Stimulated activated CD8-positive, alpha-beta memory T cell treated with anti-CD3 and anti-CD28 coated beads, Interleukin-7, amount 100 ng/mL, for 1 hour (primary cell): ENCODE results near the gene LZTR1.

ENCODE experiments used
- DNase-seq, 2 donors: peaks; one replicate each; pipeline ENCODE4 v3.0.0-alpha.2; 2020; ENCODE audit warnings: low read depth in 2 of 2

The LZTR1 gene

GRCh38 chr22:20951151-20951931, 30.8 kb upstream of the LZTR1 start:
- no peak for DNase-seq

- no peak for DNase-seq
Measured at GRCh38 chr22:20951932-20952380, 30.1 kb upstream of the LZTR1 start.

DNA sequence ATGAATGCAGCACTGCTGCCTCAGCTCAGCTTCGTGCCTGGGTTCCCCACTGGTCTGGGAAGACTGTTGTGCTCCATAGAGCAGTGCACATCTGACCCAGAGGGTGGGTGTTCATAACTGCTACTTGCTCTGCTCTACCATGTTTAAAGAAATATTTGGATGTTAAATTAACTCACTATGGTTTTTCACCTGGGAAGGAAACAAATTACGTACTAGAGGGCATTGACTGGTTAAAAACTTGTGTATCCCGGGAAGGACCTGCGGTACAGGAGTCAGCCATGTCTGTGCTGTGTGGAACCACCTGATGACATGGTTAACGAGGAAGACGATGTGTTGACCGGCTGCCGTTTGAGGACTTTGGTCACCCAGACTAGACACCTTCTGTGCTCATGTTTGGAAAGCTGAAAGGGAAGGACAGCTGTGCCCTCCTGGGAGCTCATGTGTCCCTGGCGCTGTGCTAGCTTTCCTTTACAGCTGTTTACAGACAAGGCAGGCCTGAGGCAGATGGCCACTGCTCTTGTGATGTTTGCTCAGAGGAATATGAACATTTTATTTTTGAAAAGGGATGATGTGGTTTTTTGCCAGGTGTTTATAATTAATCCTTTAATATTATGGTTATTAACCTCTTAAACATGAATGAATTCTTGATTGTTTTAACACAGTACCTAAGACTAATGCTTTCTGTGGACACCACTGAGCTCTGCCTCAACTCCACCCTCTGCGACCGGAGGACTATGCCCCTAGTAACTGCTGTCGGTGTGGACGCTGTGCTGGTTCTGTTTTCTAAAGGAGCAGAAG, 29.4 kb upstream of the LZTR1 start:
- DNase-seq: no peak

DNA sequence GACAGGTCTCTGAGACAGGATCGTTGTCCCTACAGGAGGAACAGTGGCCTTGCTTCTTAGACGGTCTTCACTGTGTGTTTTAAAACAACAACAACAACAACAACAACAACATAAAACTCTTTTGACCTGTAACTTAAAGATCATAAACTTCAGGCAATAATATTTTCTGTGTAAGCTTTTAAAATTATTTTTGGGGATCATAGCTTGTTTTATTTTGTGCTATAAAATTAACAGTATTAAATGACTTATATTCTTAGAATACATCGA, 28.8 kb upstream of the LZTR1 start:
- no peak for DNase-seq

DNA sequence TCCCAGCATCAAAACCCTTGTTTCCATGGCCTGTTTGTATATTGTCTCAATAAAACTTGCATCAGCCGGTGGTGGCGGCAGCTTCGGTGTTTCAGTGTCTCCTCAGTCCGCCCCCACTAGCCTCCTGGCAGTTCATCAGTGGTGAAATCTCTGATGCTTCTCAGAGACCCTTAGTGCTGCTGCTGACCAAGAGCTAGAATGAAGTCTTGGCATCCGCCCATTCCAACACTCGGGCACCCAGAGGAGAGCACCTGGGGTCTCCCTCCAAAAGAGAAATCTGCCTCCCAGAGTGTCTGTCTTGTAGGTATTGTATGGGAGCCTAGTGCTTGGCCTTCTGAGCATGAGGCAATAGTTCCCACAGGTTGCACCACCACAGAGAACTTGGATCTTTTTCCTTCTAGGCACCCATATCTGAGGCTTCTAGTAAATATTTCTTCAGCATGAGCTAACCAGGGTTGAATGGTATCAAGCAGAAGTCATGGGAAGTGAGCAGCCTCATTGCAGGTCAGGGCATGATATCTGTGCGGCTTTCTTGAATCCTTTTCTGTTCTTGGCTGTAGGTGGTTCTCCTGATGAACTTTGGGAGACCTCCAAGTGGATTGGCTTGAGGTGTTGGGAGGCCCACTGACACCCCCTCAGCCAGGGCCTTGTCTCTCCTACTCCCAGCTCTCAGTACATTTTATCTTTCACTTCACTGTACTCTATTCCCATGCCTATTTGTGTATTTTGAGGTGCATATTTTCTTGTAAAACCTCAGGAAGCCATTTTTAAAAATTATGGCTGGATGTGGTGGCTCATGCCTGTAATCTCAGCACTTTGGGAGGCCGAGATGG, 28.2 kb upstream of the LZTR1 start:
- no peak for DNase-seq

- no peak for DNase-seq
Measured at GRCh38 chr22:20955548-20955947, 26.5 kb upstream of the LZTR1 start.

GRCh38 chr22:20956258-20957101, 25.6 kb upstream of the LZTR1 start:
- DNase-seq: no peak

DNA sequence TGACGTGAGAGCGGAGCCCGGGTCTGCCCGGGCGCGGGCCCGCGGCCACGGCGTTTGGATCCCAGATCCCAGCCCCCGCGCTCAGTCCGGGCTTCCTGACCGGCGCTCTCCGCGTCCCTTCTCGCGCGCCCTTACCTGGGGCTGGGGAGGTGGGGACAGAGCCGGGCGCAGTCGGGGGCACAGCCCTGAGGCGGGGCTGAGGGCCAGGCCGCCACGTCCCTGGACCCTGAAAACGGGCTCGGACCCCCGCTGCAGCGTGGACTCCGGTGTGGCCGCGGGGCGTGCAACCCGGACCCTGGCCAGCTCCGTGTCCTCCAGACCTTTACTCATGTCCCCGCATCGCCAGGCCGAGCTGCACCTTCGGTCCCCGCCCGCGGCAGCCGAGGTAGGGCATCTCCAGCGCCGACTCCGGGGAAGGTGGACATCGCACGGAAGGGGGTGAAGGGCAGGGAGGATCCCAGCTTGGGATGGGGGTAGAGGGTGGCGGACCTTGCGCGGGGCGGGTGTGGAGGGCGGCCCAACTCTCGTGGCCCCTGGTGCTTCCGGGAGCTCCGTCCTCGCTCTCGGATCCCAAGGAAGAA, 24.9 kb upstream of the LZTR1 start:
- DNase-seq: no peak

DNA sequence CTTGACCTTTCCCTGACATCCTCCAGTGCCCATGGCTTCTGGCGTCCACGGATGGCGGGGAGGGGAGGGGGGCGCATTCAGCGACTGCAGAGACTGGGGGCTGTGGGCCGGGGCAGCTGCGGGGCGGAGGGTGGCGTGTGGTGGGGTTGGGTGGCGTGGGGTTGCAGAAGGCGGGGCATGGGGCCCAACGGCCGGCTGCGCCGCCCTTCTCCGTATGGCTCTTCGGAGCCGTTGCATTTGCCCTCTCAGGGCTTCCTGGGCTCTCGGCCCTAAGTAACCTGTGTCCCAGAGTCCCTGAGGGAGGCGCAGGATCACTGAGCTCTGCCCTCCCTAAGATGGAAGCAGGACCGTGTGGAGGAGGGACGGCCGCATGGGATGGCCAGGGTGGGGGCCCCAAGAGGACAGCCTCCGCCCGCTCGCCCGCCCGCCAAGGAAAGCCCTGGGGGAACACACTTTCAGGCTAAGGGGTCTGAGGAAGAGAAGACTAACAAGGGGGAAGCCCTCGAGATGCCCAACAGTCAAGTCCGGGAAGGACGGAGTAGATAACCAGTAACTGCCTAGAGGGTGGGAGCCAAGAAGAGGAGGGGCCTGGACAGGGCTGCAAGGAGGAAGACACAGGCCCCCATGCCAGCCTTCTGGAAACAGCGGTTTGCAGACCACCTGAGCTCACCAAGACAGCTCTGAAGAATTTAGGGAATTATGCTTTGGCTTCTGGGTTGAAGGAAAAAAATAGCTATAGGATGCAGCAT, 24.2 kb upstream of the LZTR1 start:
- DNase-seq: no peak

DNA sequence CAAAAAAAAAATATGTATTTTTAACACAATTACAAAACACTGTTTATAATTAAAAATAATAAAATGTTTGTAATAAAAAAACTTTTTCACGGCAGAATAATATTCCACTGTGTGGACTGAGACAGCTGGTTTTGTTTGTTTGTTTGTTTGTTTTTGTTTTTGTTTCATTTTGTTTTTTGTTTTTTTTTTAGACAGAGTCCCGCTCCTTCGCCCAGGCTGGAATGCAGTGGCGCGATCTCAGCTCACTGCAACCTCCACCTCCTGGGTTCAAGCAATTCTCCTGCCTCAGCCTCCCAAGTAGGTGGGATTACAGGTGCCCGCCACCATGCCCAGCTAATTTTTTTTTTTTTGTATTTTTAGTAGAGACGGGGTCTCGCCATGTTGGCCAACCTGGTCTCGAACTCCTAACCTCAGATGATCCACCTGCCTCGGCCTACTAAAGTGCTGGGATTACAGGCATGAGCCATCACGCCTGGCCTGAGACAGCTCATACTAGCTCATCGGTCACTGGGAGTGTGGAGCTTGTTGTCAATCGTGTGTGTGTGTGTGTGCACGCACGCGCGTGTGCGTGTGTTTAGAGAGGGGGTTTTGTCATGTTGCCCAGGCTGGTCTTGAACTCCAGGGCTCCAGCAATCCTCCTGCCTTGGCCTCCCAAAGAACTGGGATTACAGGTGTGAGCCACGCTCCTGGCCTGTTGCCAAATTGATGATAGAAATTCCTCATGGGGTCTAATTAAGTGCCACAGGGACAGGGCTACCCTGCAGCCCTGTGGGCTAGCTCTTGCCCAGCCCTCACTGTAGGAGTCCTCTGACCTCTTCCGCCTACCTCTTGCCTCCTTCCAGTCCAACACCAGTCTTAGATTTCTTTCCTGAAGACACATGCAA, 22.3 kb upstream of the LZTR1 start:
- DNase-seq: no peak

DNA sequence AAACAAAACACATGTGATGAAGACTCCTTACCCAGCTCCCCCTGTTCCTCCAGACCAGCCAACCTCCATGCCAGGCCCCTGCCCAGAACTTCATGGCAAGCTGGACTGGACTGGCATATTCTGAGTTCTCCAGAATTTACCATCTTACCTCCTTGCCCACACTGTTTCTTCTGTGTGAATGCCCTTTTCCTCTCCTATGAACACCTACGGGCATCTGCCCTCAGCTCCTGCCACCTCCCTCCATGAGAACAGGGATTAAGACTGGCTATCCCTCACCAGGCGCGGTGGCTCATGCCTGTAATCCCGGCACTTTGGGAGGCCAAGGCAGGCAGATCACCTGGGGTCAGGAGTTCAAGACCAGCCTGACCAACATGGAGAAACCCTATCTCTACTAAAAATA, 21.5 kb upstream of the LZTR1 start:
- DNase-seq: no peak

GRCh38 chr22:20962491-20962945, 19.6 kb upstream of the LZTR1 start:
- no peak for DNase-seq

DNA sequence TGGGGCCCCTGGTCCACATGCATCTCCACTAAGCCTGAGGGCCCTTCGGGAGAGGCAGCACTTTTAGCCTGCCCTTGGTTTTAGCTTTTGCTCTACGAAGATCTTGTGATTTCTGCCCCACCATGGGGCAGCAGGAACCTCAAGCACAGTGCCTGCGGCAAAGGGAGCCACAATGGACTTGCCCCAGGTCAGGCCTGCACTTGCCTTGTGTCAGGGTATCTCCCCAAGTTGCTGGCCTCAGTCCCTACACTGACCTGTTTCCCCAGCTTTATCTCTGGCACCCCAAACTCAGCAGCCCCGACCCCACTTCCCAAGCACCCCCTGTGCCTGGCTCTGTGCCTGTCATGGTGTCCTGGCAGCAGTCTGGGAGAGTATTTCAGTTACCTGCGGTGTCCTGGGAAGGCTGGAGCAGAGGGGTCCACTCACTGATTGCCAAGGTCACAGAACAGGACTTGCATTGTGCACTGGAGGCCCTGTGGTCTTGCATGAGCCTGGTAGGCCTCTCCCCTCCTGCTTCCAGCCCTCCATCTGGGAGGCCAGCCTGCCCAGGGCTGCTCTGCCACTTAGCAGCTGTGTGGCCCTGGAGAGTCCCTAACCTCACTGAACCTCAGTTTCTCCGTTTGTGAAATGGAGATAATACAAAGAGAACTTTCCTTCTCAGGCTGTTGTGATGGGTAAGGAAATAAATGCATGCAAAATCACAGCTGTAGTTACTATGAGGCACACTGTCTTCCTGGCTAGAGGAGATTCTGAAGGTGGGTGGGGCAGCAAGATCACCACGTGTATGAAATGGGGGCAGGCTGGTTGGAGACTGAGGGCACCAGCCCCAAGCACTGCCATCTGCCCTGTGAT, 18.7 kb upstream of the LZTR1 start:
- no peak for DNase-seq

- no peak for DNase-seq
Measured at GRCh38 chr22:20964090-20964798, 17.9 kb upstream of the LZTR1 start.

DNA sequence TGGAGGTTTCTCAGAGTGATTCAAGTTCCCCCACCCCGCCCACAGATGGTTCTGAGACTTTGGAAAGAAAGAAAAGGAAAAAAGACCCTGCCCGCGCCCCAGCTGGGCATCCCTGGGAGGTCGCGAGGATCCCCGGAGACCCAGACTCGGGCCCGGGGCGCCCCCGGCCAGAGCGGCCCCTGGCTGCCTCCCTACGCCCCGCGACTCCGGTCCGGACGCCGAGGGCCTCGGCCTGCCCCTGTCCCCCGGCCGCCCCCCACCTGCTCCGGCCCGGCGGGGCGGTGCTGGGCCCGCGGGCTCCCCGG, 17.3 kb upstream of the LZTR1 start:
- DNase-seq: no peak

GRCh38 chr22:20965104-20965887, 16.8 kb upstream of the LZTR1 start:
- DNase-seq: no peak
